Measurements from ENCODE around the gene MED19.
"Not testable (repeated sequence)": the region's sequence is repeated elsewhere in the genome, so short reads cannot be mapped to it uniquely, and the experiment has no call there.

MED19 gene

DNA sequence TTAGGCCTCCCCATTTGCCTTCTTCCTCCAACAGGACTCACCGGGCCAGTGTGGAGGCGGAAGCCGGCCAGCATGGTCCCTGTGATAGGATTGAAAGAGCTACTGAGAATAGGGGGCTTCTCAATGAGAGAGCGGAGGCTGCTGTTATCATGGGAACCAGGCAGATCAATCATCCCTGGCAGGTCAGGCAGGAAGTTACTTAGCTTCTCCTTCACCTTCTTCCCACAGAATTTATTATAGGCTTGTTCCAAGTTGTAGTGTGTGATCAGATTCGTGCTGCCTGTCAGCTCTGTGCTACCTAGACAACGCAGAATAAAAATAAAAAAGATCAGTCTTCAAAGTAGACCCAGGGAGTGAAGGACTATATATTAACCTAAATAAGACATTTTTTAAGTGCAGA, 7.1 kb downstream of the MED19 start:
- no peak for DNase-seq (ENCODE audit: low read depth)

DNA sequence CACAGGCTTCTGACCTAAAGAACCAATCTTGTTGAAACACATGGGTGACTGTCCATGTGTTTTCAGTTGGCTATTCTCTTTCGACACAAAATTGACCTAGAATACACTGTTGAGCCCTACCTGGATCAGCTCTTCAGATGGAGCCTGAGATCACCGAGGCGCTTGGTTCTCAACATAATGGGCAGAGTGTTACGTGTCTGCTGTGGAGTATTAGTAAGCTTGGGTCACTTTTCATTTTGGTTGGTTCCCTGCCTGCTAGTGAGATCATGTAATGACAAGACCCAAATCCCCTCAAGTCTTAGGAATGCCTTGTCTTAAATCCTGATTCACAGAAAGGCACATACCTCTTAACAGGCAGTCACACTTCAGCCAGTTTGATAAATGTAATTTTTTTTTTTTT, 8.7 kb downstream of the MED19 start:
- DNase-seq (ENCODE audit: low read depth): no peak

DNA sequence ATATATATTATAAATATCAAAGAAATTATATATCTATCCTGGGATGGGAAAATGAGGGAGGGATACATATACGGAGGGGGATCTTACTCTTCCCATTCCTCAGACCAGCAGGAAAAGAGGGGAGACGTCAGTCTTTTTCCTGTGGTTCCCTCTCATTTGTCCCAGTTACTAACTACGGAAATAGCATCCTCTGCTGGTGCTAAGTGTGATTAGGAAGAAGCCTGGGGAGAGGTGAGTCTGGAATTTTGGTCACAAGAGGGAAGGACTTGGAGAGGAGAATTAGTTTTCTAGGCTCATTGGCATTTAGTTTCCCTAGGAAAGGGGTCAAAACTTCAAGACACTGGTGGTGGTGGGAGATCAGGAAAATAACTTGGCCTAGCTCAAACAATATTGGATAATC, 11.6 kb downstream of the MED19 start:
- DNase-seq (ENCODE audit: low read depth): no peak

DNA sequence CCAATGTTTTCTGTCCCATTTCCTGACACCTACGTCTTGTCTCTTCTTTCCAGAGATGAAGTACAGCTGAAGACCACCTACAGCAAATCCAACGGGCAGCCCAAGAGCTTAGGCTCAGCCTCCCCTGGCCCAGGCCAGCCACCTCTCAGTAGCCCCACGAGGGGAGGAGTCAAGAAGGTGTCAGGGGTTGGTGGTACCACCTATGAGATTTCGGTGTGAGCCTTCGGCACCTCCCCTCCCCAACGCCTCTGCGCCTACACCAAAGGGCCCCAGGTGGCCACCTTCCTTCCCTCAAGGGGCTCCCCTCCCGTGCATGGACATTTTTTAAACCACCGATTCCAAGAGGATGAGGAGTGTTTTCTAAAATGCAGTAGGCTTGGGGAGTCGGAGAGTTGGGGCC, 12.2 kb downstream of the MED19 start:
- no peak for DNase-seq (ENCODE audit: low read depth)

DNA sequence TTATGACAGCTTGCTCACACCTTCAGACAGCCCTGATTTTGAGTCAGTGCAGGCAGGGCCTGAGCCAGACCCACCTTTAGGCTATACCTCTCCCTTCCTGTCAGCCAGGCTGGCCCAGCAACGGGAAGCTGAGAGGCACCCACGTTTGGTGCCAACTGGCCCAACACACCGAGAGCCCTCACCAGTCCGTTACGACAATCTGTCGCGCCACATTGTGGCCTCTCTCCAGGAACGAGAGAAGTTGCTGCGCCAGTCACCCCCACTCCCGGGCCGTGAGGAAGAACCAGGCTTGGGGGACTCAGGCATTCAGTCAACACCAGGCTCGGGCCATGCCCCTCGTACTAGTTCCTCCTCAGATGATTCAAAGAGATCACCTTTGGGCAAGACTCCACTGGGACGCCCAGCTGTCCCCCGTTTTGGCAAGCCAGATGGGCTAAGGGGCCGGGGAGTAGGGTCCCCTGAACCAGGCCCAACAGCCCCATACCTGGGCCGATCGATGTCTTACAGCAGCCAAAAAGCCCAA, 13.1 kb downstream of the MED19 start:
- no peak for DNase-seq (ENCODE audit: low read depth)

DNA sequence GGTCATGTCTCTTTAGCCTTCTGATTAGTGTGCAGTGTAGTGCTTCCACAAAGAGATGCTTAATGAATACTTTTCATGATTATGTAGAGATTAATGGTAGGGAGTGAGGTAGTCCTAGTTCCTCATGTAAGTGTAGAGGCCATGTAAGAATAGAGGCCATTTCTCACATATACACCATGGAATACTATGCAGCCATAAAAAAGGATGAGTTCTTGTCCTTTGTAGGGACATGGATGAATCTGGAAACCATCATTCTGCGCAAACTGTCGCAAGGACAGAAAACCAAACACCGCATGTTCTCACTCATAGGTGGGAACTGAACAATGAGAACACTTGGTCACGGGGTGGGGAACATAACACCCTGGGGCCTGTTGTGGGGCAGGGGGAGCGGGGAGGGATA, 21.5 kb downstream of the MED19 start:
- DNase-seq (ENCODE audit: low read depth): not testable (repeated sequence)

DNA sequence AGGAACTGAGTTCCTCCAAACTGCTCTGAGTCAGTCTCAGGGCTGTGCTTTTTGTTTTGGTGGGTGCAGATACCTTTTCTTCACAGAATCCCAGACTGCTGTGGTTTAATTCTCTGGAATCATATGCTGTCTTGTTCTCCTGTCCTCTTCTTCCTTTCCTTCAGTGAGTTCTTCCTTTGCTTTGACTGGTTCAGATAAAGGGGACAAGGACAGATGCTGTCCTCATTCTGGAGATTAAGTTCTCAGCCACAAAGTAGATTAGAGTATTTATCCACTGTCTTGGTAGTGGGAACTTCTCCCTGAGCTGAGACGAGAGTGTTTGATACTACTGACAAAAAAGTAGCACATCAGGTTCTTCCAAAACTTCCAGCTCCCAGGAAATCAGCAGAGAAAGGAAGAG, 30.8 kb downstream of the MED19 start:
- DNase-seq (ENCODE audit: low read depth): no peak

DNA sequence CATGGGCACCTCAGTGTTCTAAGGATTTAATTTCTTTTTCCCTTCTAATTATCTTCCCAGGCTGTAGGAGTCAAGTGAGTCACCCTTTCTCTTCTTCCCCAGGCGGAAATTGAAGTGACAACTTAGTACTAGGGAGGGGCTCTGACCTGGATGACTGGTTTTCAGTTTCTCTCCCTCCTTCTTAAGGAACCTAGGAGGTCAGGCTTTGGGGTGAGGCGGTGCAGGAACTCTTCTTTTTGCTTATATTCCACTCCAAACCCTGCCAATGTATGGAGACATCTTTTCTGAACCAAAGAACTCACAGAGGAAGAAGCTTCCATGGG, 31.5 kb downstream of the MED19 start:
- no peak for DNase-seq (ENCODE audit: low read depth)

DNA sequence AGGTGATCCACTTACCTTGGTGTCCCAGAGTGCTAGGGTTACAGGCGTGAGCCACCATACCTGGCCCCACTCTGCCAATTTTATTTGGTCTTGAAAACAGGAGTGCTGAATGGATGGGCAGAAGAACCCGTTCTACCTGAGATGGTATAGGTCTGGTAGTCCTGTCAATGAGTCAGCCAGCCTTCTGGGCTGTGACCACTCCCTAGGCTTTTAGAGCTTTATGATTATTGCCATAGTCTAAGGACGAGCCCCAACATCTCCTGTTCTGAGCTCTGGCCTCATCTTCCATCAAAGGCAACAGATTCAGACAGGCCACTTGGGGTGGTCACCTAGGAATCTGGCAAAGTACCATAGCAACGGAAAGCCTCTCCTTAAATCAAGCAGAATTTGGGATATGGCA, 32.6 kb downstream of the MED19 start:
- no peak for DNase-seq (ENCODE audit: low read depth)

DNA sequence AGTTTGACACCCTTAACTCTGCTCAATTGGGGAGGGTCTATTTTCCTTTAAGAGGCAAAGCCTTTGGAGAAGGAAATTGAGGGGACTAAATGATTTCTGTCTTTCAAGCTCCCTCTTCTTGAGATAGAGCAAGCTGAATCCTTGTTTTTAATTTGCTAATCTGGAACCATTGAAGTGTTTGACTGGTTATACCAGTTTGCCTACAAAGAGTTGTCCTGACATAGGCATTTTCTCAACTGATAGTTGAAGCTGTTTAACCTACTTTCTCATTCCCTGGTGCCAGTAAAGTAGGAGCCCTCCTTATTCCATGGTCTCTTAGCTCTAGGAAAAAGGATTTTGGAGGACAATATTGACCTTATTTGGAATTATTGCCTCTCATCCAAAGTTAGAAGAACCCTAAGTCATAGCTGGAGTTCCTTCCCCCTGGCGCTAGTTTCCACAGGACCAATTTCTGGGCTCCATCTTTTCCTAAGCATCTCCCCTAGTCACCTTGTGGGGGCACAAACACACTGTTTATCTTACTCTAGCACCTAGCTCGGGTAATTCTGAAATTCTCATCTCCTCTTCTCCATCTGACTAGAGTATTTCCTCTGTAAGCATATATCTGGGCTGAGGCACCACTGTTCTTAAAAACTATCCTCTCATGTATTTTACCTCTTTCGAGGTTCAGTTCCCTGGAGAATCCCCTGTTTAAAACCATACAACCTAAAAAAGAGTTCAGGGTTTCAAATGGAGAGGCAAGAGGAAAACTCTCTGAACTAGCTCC, 36.7 kb downstream of the MED19 start:
- no peak for DNase-seq (ENCODE audit: low read depth)

DNA sequence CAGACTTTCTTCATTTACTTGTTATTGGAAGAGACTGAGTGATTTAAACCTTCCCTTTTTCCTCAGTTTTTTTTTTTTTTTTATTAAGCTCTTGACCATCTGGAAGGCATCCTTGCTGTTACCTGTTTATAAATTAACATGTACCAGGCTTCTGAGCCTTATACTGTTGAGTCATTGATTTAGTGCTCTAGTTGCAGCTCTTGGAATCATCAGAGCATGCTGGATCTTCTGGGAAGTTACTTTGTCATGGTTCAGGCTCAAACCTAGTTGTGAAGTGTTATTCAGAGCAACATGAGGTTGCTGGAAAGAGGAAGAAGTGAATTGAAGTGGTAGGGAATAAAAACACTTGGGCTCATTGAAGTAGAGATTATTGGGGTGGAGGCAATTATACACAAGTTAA, 37.8 kb downstream of the MED19 start:
- no peak for DNase-seq (ENCODE audit: low read depth)

DNA sequence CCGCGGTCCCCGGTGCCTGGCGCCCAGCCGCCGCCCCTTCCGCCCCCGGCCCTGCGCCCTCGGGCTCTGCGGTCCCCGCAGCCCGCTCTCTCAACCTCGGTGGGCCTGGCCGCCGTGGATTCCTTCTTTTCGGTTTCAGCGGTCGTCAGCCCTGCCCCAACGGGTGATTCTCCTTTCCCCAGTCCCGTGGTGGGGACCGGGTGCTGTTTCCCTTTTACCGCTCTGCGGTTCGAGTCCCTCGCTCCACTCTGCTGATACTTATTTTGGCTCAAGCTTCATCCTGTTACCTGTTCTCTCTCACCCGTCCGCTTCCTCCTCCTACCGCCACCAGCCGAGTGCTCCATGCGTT, 43.6 kb downstream of the MED19 start:
- no peak for DNase-seq (ENCODE audit: low read depth)

DNA sequence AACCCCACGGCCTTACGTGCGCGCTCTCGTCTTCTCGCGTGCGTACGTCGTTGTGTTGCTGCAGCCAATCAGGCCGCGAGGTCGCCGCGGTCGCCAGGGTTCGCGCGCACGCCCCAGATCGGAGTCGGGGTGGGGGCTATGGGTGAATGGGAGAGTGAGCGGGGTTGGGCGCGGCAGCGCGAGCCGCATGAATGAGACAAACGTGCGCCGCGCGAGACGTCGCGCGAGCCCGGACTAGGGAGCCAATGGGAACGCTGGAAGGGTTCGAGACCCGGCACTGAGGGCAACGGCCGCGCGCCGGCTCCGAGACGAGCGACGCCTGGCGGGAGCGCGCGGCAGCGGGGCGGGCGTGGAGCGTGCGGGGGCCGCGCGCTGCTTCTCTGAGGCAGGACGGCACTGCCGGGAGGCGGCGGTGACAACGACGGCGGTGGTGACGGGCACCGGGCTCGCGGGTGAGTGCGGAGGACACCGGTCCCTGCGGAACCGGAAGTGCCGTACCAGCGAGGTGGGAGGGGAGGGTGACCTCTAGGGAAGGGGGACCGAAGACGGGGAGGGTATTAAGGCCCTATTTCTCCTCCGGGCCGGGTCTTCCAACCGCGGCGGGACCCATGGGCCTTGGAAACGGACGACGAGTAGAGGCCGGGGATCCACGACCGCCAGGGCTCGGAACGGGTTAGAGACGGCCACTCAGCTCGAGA, 44.1 kb downstream of the MED19 start, which contains the start of gene ZDHHC5:
ZDHHC5 (plus strand) TSS at position 379 of the 698 bp plus-strand sequence. CDS start 4,977 bp downstream, outside the sequence.
- peak; percentile 99 for DNase-seq (ENCODE audit: low read depth)

DNA sequence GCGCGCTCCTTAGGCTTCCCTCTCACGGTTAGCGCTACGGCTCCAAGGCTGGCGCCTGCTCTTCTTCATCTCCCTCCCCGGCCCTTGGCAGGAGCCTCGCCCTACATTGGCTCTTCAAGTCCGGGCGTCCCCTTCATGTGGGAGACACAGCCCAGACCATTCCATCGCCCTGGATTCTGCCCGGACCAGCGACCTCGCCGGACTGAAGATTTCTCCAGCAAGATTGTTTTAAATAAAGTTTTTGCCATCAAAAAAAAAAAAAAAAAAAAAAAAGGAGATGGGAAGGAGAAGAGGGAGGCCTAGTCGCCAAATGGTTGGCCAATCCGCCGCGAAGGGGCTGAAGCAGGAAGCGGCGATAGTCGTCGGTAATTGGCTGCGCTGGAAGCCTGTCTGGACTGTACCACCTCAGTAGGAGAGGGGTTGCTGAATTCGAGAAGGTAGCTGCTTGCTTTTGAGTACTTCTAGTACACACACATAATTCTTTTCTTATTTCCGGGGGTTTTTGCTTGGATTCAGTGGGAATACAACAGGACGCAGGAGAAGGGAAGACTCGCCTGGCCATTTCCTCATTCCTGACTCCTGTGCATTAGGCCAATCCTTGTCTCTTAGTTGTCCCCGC, 44.8 kb downstream of the MED19 start:
- DNase-seq (ENCODE audit: low read depth): peak; percentile 85

DNA sequence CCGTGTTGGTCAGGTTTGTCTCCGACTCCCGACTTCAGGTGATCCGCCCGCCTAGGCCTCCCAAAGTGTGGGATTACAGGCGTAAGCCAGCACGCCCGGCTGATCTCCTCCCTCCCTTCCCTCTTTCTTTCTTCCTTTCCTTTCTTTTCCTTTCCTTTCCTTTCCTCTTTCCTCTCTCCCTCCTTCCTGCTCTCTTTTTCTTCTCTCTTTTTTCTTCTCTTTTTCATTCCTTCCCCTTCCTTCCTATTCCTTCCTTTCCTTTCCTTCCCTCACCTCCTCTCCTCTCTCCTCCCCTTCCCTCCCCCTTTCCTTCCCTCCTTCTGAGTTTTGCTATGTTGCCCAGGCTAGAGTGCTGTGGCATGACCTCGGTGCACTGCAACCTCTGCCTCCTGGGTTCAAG, 48.0 kb downstream of the MED19 start:
- DNase-seq (ENCODE audit: low read depth): no peak

DNA sequence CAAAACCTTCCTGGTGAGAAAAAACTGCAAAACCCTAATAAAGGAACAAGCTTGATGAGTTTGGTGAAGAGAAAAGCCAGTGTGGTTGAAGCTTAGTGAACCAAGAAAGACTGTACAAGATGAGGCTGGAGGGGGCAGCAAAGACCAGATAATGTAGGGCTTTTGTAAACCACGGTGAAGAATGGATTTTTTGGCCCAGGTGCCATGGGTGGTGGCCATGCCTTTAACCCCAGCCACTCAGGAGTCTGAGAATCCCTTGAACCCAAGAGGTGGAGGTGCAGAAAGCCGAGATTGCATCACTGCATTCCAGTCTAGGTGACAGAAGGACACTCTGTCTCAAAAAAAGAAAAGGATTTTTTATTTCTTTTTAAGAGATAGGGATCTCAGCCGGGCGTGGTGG, 49.1 kb downstream of the MED19 start:
- DNase-seq (ENCODE audit: low read depth): no peak

DNA sequence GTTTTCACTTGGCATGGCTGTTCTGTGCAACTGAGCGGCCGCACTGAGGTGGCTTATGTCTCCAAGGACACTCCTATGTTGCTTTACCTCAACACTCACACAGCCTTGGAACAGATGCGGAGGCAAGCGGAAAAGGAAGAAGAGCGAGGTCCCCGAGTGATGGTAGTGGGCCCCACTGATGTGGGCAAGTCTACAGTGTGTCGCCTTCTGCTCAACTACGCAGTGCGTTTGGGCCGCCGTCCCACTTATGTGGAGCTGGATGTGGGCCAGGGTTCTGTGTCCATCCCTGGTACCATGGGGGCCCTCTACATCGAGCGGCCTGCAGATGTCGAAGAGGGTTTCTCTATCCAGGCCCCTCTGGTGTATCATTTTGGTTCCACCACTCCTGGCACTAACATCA, 52.3 kb downstream of the MED19 start:
- DNase-seq (ENCODE audit: low read depth): no peak

DNA sequence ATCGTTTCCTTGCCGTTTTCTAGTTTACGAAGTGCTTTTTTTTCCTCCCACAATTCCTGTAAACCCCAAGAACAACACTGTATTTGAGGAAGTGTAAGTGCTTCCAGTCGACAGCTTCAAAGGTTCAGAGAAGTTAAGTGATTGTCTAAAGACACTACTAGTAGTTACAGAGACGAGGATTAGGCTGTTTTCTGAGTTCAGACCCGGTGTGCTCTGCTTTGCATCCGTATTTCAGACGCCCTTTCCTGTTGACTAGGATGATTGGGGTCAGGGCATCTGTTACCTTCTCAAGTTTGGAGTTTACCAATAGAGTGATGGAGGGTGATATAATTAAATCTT, 54.0 kb downstream of the MED19 start:
- DNase-seq (ENCODE audit: low read depth): no peak

DNA sequence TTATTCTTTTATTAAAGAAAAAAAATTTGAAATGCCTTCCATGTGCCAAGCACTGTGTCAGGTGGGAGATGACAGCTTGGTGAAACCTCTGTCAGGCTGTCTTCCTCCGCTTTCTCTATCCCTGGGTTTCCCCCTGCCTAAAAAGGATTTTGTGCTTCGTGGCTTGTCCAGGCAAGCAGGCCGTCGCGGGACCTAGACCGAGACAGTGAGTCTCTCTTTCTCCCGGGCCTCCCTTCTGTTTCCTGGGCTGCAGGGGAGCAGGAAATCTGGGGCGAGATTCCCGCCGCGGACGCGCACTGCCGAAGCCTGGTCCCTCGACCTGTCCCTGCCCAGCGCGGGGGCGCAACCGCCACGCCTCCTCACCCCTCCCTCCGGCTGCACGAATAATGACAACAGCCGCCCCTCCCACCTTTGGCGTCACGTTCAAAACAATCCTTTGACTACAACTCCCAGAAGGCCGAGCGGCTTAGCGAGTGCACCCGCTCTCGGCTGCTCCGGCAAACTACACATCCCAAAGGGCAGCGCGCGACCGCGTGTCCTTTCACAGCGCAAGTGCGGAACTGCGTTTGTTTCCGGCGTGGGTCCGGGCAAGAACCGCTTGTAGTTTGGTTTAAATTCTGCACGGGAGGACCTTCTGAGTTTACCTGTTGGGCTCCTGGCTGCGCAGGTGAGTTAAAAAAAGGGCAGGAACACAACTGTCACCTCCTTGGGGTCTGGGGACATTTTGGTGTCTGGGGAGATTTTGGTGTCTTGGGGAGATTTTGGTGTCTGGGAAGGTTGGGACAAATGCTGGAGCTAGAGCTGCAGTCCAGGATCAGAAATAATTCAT, 54.6 kb downstream of the MED19 start, which contains the start of gene CLP1:
CLP1 (plus strand) TSS at position 569 of the 829 bp plus-strand sequence. CDS start 1,715 bp downstream, outside the sequence.
- peak; percentile 99 for DNase-seq (ENCODE audit: low read depth)

DNA sequence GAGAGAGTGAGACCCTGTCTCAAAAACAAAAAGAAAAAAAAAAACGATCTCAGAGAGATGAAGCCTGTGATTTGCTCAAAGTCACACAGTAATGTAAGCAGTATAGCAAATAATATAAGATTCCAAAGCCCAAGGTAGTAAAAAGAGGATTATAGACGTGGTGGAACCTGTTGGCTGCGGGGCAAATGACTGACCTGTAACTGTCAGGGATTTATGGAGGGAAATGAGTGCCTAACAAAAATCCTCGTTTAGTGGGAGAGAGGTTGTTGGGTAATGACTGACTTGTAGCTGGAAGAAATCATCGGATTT, 55.2 kb downstream of the MED19 start:
- no peak for DNase-seq (ENCODE audit: low read depth)
